Glutamatergic neuron (in vitro differentiated cells): ENCODE results near the gene UBAC1. TPM values are rescaled to one million over a fixed set of nuclear protein-coding genes. Genes with fewer than 3 reads are reported as not detected.
A peak's percentile ranks its signal among the peaks of the same experiment; 100 is the strongest.
"Not testable (repeated sequence)": the region's sequence is repeated elsewhere in the genome, so short reads cannot be mapped to it uniquely, and the experiment has no call there.

ENCODE experiments used
- DNase-seq: peaks from one replicate; pipeline ENCODE4 v3.0.0; 2022
- H3K27ac Mint-ChIP-seq: one replicate; pipeline ENCODE4 v1.8.0; 2020; ENCODE audit warnings: mild to moderate bottlenecking, mixed read lengths, inconsistent platforms; ENCODE audit not compliant: unreplicated experiment
- H3K27me3 Mint-ChIP-seq: one replicate; pipeline ENCODE4 v1.8.0; 2020; ENCODE audit warnings: mild to moderate bottlenecking, moderate library complexity, mixed read lengths, inconsistent platforms; ENCODE audit not compliant: unreplicated experiment
- H3K36me3 Mint-ChIP-seq: one replicate; pipeline ENCODE4 v1.8.0; 2020; ENCODE audit warnings: mild to moderate bottlenecking, mixed read lengths, inconsistent platforms; ENCODE audit not compliant: unreplicated experiment
- H3K4me1 Mint-ChIP-seq: one replicate; pipeline ENCODE4 v1.8.0; 2020; ENCODE audit warnings: mild to moderate bottlenecking, low read depth, mixed read lengths, inconsistent platforms; ENCODE audit not compliant: unreplicated experiment
- H3K4me3 Mint-ChIP-seq: one replicate; pipeline ENCODE4 v1.8.0; 2020; ENCODE audit warnings: mild to moderate bottlenecking, mixed read lengths, inconsistent platforms; ENCODE audit not compliant: unreplicated experiment
- H3K9me3 Mint-ChIP-seq: one replicate; pipeline ENCODE4 v1.8.0; 2020; ENCODE audit warnings: mild to moderate bottlenecking, moderate library complexity, mixed read lengths, inconsistent platforms; ENCODE audit not compliant: unreplicated experiment
- CTCF ChIP-seq: fragments of 200-600 bp; sonication (generic); IDR thresholded peaks from one replicate; pipeline ENCODE4 v1.5.0; 2021; ENCODE audit not compliant: partially characterized antibody, unreplicated experiment
- total RNA-seq: library from RNA; stranded (reverse); fragmentation: NEBNext Ultra II Directional; extraction: Animal tissue kit (Norgen Biotek cat#: 25700); gene quantifications from one replicate; pipeline ENCODE4 v1.2.1, GENCODE V29; 2021; ENCODE audit not compliant: unreplicated experiment

The UBAC1 gene
- total RNA-seq, 1 donor from 2014 or later: 48.4 TPM

DNA sequence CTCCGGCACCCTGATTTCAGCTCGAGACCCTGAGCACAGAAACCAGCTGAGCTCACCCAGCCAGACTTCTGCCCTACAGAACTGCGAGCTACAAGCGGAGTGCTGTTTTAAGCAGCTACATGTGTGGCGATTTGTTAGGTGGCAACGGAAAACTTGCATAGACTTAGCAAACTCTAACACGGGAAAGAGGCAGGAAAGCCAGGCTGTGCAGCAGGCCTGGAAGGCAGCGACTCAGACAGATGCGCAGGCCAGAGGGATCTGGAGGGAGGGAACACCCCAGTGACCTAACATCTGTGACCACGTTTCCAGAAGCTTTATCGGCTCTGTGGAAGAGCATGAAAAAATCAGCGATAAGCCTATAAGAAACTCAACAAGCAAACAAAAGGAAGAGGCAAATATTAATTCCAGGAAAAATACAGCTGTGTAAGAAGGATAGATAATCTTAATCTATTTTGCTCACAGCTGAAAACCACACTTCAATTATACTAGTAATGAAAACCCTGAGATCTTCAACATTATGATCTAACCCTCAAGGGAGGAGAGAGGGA lies 11.0 kb downstream of the UBAC1 start:
- no peak for DNase-seq
- peaks cover 4% of the 10 kb centered on the region for H3K36me3 Mint-ChIP-seq
- H3K4me1 Mint-ChIP-seq: peaks cover 30% of the 10 kb centered on the region
- no peak overlapping the region for H3K4me3 Mint-ChIP-seq
- H3K9me3 Mint-ChIP-seq: peaks cover 3% of the 10 kb centered on the region
- H3K27me3 Mint-ChIP-seq: no peaks in the 10 kb centered on the region
- H3K27ac Mint-ChIP-seq: peak overlapping the region; percentile 31
- TF ChIP-seq CTCF: no peak

DNA sequence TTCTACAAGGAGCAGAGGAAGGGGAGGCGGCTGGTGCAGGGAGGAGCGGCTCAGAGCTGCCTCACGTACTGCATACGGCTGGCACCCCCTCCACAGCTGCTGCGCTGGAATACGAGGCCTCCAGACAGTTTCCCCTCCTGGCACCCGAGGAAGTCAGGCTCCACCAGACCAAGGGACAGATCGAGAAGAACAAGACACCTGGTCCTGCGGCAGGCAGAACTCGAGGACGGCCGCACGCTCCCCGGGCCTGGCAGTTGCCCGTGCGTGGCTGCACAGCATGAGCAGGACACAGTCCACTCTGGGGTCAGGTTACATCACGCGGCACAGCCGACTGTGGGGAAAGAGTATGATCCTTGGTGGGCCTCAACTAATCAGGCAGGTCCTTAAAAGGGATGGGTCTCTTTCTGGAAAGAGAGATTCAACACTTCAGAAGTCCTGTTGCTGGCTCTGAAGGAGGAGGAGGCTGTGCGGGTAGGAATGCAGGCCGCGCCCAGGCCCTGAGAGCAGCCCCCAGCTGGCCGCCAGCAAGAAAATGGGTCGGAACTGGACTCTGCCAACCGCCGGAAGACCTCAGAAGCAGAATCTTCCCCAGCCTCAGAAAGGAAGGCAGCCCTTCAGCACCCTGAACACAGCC lies 11.6 kb downstream of the UBAC1 start:
- peaks cover 29% of the 10 kb centered on the region for H3K4me1 Mint-ChIP-seq
- no peak for DNase-seq
- H3K4me3 Mint-ChIP-seq: peak overlapping the region; percentile 41
- peak overlapping the region; percentile 5 for H3K27ac Mint-ChIP-seq
- peaks cover 3% of the 10 kb centered on the region for H3K9me3 Mint-ChIP-seq
- no peak for TF ChIP-seq CTCF
- H3K36me3 Mint-ChIP-seq: peaks cover 4% of the 10 kb centered on the region
- peaks cover 1% of the 10 kb centered on the region for H3K27me3 Mint-ChIP-seq

GRCh38 chr9:135948968-135949367 lies 12.2 kb downstream of the UBAC1 start:
- H3K36me3 Mint-ChIP-seq: peaks cover 4% of the 10 kb centered on the region
- DNase-seq: no peak
- no peak for TF ChIP-seq CTCF
- peak overlapping the region; percentile 41 for H3K4me3 Mint-ChIP-seq
- peaks cover 3% of the 10 kb centered on the region for H3K9me3 Mint-ChIP-seq
- peaks cover 28% of the 10 kb centered on the region for H3K4me1 Mint-ChIP-seq
- H3K27me3 Mint-ChIP-seq: peaks cover 1% of the 10 kb centered on the region
- peak overlapping the region; percentile 5 for H3K27ac Mint-ChIP-seq

DNA sequence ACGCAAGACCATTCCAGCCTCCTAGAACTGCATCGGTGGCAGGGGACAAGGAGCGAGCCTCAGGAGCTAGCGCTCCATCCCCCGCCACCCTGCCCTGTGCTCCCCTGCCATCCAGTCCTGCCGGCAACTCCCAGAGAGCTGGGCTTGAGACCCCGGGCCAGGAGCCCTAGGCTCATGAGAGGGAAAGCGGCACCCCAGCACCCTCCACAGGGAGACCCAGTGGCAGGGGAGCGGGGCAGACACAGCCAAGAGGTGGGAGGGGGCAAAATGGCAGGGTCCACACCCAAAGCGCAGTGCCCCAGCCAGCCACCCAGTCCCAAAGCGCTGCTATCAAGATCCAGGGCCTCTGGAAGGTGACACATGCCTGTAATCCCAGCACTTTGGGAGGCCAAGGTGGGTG lies 12.7 kb downstream of the UBAC1 start:
- H3K4me1 Mint-ChIP-seq: peaks cover 28% of the 10 kb centered on the region
- TF ChIP-seq CTCF: no peak
- peaks cover 3% of the 10 kb centered on the region for H3K9me3 Mint-ChIP-seq
- no peak overlapping the region for H3K4me3 Mint-ChIP-seq
- peaks cover 4% of the 10 kb centered on the region for H3K36me3 Mint-ChIP-seq
- peak overlapping the region; percentile 29 for H3K27ac Mint-ChIP-seq
- peaks cover 3% of the 10 kb centered on the region for H3K27me3 Mint-ChIP-seq
- DNase-seq: no peak

- TF ChIP-seq CTCF: no peak
- Mint-ChIP-seq H3K4me3 (no peak overlapping the region), H3K4me1 (peaks cover 26% of the 10 kb centered on the region), H3K27ac (no peak overlapping the region), H3K36me3 (peaks cover 4% of the 10 kb centered on the region), H3K9me3 (peaks cover 3% of the 10 kb centered on the region), H3K27me3 (peaks cover 4% of the 10 kb centered on the region)
- no peak for DNase-seq
Observed at GRCh38 chr9:135947582-135947981, 13.6 kb downstream of the UBAC1 start.

DNA sequence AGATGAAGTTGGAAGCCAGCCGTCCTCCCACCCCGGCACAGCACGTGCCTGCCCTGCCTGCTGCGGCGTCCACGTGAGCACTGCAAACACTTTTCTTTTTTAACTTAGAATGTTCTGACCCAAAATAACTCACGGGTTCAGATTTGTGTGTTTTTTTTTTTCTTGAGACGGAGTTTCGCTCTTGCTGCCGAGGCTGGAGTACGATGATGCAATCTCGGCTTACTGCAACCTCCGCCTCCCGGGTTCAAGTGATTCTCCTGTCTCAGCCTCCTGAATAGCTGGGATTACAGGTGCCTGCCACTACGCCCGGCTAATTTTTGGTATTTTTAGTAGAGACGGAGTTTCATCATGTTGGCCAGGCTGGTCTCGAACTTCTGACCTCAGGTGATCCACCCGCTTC lies 14.1 kb downstream of the UBAC1 start:
- DNase-seq, H3K27me3 Mint-ChIP-seq, H3K36me3 Mint-ChIP-seq: not testable (repeated sequence)

More for the DNA sequence above, 14.1 kb downstream of the UBAC1 start:
- H3K9me3 Mint-ChIP-seq, H3K4me3 Mint-ChIP-seq, H3K27ac Mint-ChIP-seq: not testable (repeated sequence)
- H3K4me1 Mint-ChIP-seq: peaks cover 23% of the 10 kb centered on the region
